ENCODE data around the gene CXCL8. TPM values are rescaled to one million over a fixed set of nuclear protein-coding genes. Genes with fewer than 3 reads are reported as not detected.
"Not testable (repeated sequence)": the region's sequence is repeated elsewhere in the genome, so short reads cannot be mapped to it uniquely, and the experiment has no call there.

CXCL8 gene
- total and polyA plus RNA-seq, 10 donors = 0.28 to 28.4 (median 0.77) TPM

GRCh38 chr4:73765296-73765695 lies 24.9 kb downstream of the CXCL8 start:
- TF ChIP-seq POLR2A (IDR thresholded peaks at IDR 0.05) = no peak
- no peak for TF ChIP-seq POLR2AphosphoS5 (IDR thresholded peaks at IDR 0.05)
- TF ChIP-seq CTCF (IDR thresholded peaks at IDR 0.05 in 8 of 11, conservative IDR thresholded peaks at IDR 0.05 in 3 of 11) = no peak
- Histone ChIP-seq H3K4me3 (no peak overlapping the region), H3K36me3 (no peaks in the 10 kb centered on the region), H3K4me1 (peaks cover 0 to 13% (median 0%) of the 10 kb centered on the region in 6 donors), H3K27me3 (replicated peaks in 1 of 7) (no peaks in the 10 kb centered on the region), H3K9me3 (no peaks in the 10 kb centered on the region), H3K27ac (no peak overlapping the region)
- no peak for DNase-seq
- 80 to 90% (median 86%) methylated on average over 2 of the region's 2 CpGs for WGBS, 5 donors
- intact Hi-C loops (cut with DNase I; ENCODE audit: low total_unique reads) = no loop called here

GRCh38 chr4:73770917-73771316 lies 30.5 kb downstream of the CXCL8 start:
- Histone ChIP-seq H3K36me3 (no peaks in the 10 kb centered on the region), H3K9me3 (no peaks in the 10 kb centered on the region), H3K4me1 (peaks cover 0 to 4% (median 0%) of the 10 kb centered on the region in 6 donors), H3K27me3 (replicated peaks in 1 of 7) (no peaks in the 10 kb centered on the region), H3K4me3 (no peak overlapping the region), H3K27ac (no peak overlapping the region)
- TF ChIP-seq POLR2A (IDR thresholded peaks at IDR 0.05) = no peak
- TF ChIP-seq POLR2AphosphoS5 (IDR thresholded peaks at IDR 0.05) = no peak
- TF ChIP-seq CTCF (IDR thresholded peaks at IDR 0.05 in 8 of 11, conservative IDR thresholded peaks at IDR 0.05 in 3 of 11) = no peak
- intact Hi-C loops (cut with DNase I; ENCODE audit: low total_unique reads) = no loop called here
- DNase-seq = no peak
- 62 to 86% (median 70%) methylated on average over 1 to 2 of the region's 2 CpGs for WGBS, 5 donors

- H3K36me3 ChIP-seq = no peaks in the 10 kb centered on the region
- intact Hi-C loops (cut with DNase I; ENCODE audit: low total_unique reads) = no loop called here
- H3K27ac ChIP-seq = no peak overlapping the region
- no peaks in the 10 kb centered on the region for H3K9me3 ChIP-seq
- no peak for DNase-seq
- 93 to 98% (median 96%) methylated on average over 1 of the region's 1 CpG for WGBS, 5 donors
- H3K4me1 ChIP-seq = peaks cover 0 to 8% (median 0%) of the 10 kb centered on the region in 6 donors
- H3K4me3 ChIP-seq = no peak overlapping the region
- H3K27me3 ChIP-seq (replicated peaks in 1 of 7) = no peaks in the 10 kb centered on the region
- TF ChIP-seq POLR2AphosphoS5 (IDR thresholded peaks at IDR 0.05) = no peak
Measured at GRCh38 chr4:73772363-73772762, 32.0 kb downstream of the CXCL8 start.

- H3K4me3 ChIP-seq; DNase-seq; H3K27ac ChIP-seq; H3K27me3 ChIP-seq (replicated peaks in 1 of 7); intact Hi-C loops (cut with DNase I; ENCODE audit: low total_unique reads); H3K36me3 ChIP-seq; H3K4me1 ChIP-seq; H3K9me3 ChIP-seq: not testable (repeated sequence)
- WGBS, 5 donors = 96 to 99% (median 97%) methylated on average over 4 of the region's 4 CpGs
Measured at GRCh38 chr4:73774406-73774805, 34.0 kb downstream of the CXCL8 start.

GRCh38 chr4:73776321-73776729 lies 36.0 kb downstream of the CXCL8 start:
- DNase-seq = no peak

More at GRCh38 chr4:73776321-73776729, 36.0 kb downstream of the CXCL8 start:
- peak overlapping the region in 2 of 8 donors; percentile 20 to 55 for H3K27ac ChIP-seq
- intact Hi-C loops (cut with DNase I; ENCODE audit: low total_unique reads) = no loop called here
- no peak overlapping the region for H3K4me3 ChIP-seq
- H3K9me3 ChIP-seq = no peaks in the 10 kb centered on the region
- H3K4me1 ChIP-seq = peaks cover 0 to 8% (median 0%) of the 10 kb centered on the region in 6 donors
- 24 to 59% (median 31%) methylated on average over 2 of the region's 2 CpGs for WGBS, 5 donors
- no peaks in the 10 kb centered on the region for H3K27me3 ChIP-seq (replicated peaks in 1 of 7)
- TF ChIP-seq CTCF (IDR thresholded peaks at IDR 0.05 in 8 of 11, conservative IDR thresholded peaks at IDR 0.05 in 3 of 11) (no peak), POLR2AphosphoS5 (IDR thresholded peaks at IDR 0.05) (no peak), POLR2A (IDR thresholded peaks at IDR 0.05) (no peak)
- H3K36me3 ChIP-seq = no peaks in the 10 kb centered on the region

Data from spleen (tissue), 11 donors.